Stimulated activated CD4-positive, alpha-beta T cell treated with anti-CD3 and anti-CD28 coated beads, Interleukin-4, amount 100 ng/mL, for 4 hours (primary cell): ENCODE results near the gene RIT2.

Experiments used
- DNase-seq, 2 experiments: peaks; one replicate each; pipeline ENCODE4 v3.0.0-alpha.2; 2020

RIT2 gene

GRCh38 chr18:43079422-43079821 is 36.1 kb downstream of the RIT2 start:
- no peak for DNase-seq

- DNase-seq, result no peak
Measured at GRCh38 chr18:43078478-43079092, 36.9 kb downstream of the RIT2 start.

DNA sequence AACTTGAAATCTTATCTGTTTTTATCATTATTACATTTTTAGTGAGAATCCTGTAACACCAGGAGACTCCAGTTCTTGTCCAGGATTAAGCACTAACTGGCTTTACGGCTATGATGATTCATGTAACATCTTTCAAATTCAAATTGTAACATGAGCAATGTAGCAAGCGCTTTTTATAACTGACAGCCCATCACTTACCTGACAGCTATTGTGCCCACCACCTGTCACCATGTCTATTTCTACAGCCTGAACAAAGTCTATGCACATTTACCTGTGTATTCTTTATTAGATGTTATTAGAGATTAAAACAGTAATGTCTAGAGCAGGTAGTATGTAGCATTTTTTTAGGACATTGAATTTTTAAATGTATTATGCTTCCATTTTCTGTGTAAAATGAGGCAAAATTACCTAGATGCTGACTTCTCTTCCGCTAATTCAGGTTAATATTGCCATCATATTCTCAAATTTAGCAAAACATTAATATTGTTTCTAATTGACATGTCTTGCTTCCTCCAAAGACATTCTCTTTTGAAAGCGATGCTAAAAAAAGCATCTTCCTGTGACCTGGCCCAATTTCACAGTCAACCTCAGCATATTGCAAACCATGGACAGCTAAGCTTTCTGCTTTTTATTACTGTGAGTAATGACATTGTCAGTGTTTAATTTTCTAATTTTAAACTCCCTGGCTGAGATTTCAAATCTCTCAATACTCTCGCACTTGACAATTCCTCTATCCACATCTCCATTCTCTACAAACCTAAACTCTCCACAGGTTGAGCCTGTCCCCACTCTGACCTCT is 37.8 kb downstream of the RIT2 start:
- DNase-seq, result no peak

DNA sequence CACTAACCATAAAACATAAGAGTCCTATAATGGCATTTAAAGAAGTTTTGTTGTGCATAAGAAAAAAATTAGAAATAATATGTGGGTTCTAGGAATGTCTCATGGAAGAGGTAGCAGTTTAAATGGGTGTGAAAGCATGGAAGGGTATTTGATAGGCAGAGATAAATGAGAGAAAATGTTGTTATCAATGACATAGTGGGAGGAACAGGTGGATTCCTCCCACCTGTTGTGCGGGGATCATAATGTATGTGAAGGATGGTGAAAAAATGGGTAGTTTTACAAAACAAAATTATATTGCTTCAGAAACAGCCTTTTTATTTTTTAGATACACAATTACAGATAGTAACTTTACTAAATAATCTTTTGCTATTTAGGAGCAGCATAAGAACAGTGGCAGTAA is 41.7 kb downstream of the RIT2 start:
- DNase-seq, result no peak

GRCh38 chr18:43068781-43069180 is 46.7 kb downstream of the RIT2 start:
- DNase-seq, result no peak

GRCh38 chr18:43067570-43067969 is 47.9 kb downstream of the RIT2 start:
- no peak for DNase-seq

- DNase-seq, result no peak
Measured at GRCh38 chr18:43061816-43062215, 53.7 kb downstream of the RIT2 start.

DNA sequence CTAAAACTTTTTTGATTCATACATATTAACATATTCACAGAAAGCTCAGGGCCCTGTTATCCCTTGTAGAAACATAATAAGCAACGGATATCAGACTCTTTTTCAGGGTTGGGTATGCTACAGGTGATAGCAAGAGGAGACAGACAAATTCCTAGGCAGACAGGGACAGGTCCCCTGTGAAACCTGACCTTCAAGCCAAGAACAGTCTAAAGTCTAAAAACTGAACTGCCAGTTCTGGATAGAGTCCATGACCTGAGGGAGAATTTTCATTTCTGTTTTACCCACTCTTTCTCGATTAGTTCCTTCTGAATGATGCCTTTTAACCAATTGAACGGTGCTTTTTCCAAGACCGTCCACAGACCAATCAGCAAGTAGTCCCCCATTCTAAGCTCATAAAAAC is 54.2 kb downstream of the RIT2 start:
- no peak for DNase-seq

- DNase-seq, result no peak
Measured at GRCh38 chr18:43060020-43060419, 55.5 kb downstream of the RIT2 start.

DNA sequence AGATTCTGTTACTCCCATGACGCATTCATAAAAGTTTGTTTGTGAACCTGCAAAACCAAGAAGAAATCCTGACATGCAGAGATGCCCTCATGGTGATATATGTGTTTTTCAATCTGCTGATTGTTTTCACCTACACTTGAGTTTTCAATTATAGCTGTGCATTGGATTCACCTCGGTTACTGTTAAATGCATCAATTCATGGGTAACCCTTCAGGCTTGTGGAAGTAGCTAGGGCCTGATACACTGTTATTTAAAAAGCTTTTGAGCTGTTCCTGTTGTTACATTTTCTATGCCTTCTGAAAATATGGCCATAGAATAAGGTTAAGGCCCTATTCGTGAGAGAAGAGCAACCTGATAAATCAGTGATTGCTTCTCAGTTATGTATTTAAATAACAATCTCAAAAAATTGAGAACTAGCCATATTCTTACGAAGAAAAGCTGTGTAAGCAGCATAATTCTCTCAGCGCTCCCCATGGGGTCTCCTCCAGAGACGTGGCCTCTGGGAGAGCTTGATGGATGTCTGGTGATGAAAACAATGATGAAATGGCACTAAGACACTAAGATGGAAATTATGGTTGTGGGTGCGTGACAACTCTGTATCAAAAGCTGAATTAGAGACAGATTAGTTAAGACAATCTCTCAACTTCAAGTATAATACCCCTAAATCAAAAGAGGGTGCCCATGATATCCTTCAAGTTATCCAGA is 60.5 kb downstream of the RIT2 start:
- no peak for DNase-seq

GRCh38 chr18:43049021-43049420 is 66.5 kb downstream of the RIT2 start:
- DNase-seq, result no peak

- DNase-seq, result no peak
Measured at GRCh38 chr18:43046322-43046721, 69.2 kb downstream of the RIT2 start.

GRCh38 chr18:43043626-43044025 is 71.9 kb downstream of the RIT2 start:
- no peak for DNase-seq

DNA sequence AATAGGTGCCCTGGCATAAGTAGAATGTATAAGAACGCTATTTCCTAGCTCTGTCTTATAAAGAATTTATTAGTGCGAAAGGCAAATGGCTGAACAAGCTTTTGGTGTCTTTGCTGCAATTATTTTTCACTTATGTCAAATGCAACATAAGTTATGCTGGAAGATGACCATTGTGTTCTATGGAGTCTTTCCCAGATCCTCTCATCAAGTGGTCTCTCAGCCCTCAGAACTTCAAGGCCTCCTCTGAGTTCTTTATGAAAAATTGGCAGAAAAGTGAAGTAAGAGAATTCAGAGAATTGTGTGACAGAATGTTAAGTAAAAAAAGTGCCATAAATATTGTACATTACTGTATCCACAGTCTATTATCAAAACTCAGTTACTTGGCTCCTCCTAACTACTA is 75.2 kb downstream of the RIT2 start:
- no peak for DNase-seq

DNA sequence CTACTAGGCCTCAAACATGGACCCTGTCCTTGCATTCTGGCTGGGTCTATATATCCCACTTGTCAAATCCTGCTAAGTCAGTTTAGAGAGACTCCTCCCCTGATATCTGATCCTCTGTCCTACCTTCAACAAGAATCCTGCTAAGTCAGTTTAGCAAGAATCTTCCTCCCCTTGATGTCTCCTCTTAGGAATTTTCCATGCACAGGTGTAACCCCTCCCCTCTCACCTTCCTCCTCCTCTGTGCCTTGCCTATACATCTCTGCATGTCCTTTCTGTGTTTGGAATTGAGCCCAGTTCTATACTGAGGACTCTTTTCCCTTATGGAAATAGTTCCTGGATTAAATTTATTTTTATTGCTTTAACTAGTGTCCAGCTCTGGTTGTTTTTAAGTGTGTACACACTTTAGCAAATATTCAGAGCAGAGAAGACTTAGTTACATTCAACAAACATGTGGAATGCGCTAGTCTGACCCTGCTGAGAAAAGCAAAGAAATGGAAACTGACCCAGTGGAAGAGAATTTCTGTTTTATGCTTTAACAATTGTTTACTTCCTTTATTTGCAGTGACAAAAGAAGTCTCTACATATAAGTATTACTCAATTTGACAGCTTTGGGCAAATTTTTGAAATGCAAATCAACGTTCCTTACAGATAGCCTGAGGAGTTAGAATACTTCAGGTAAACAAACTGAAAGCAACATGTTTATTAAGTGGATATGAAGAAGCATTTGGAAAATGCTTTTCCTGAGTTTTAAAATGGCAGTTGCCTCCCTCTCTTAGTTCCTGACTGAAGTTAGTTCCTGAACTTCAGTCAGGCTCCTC is 80.6 kb downstream of the RIT2 start:
- no peak for DNase-seq

GRCh38 chr18:43031169-43031568 is 84.3 kb downstream of the RIT2 start:
- no peak for DNase-seq

GRCh38 chr18:43029414-43029813 is 86.1 kb downstream of the RIT2 start:
- no peak for DNase-seq

DNA sequence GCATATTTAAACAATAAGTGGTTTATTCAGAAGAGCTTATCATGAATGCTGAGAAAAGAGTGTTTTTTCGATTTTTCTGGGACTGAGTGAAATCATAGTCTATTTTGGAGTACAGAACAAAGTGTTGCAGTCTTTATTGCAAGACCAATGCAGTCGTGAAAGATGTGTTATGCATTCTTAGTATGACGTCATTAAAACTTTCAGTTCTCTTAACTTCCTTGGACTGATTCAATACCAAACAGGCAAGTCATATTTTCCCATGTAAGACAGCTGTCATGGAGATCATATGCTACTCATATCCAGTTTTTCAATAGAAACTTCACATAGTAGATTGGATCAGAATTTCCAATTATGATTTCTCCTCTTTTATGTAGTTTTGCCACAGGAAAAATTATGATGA is 92.6 kb downstream of the RIT2 start:
- DNase-seq, result no peak

GRCh38 chr18:43017622-43018021 is 97.9 kb downstream of the RIT2 start:
- DNase-seq, result no peak

GRCh38 chr18:43013486-43013885 is 102.0 kb downstream of the RIT2 start:
- DNase-seq, result no peak

DNA sequence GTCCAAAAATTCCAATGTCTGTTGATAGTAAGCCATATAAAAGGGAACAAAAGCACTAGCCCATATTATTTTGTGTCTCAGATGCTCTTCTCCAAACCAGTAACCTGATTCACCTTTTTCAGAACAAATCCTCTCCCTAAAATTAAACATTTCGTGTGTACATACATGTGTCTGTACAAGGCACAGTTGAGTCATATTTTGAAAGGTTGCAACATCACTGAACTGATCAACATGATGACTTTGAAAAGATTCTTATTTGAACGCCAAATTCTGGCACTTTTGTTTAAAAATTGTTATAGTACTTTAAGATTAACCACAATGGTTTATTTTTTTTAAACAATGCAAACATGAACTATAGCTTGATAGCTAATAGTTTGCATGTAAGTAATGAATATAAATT is 102.5 kb downstream of the RIT2 start:
- no peak for DNase-seq

DNA sequence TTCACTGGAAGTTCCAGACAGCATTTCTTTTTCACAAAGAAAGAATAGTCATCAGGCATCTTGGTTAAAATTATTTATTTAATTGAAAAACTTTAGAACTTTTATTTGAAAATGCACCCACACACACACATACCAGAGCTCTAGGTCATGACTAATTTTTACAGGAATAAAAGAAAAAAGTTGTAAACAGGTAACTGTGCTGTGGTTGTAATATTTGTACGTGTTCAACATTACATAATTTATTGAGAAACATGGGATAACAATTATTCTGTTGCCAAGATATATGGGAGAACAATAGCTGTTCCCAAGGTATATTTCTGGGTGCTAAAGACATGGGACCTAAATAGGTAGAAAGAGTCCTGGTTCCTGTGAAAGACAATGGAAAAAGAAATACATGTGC is 104.9 kb downstream of the RIT2 start:
- no peak for DNase-seq

DNA sequence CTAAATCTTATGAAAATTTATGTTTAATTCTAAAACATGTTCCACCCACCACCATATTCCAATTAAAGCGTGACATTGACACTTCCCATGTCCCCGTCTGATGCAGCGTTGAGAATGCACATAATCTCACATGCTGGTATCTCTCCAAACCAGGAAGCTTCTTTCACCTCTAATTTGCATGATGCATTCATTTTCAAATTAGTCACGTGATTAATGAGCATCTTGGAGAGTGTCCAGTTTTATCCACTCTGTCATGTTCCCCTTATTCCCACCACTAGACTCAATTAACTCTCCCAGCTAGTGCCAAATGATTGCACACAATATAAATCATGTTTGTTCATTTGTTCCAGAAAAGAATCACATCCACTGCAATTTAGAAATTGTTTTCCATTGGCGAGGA is 105.8 kb downstream of the RIT2 start:
- no peak for DNase-seq
